ENCODE data around the gene LY6G6C.

GRCh38 chr6:31683591-31683990 lies 38.0 kb downstream of the LY6G6C start:
- TF ChIP-seq SIX5 (IDR thresholded peaks at IDR 0.05; ENCODE audit: low read depth, low read length, severe bottlenecking) (no peak), CTCF (IDR thresholded peaks at IDR 0.05 in 2 of 3, conservative IDR thresholded peaks at IDR 0.05 in 1 of 3; ENCODE audit: control insufficient read depth in 2 of 3, extremely low read depth in 1 of 3, insufficient read depth in 1 of 3, low read depth in 3 of 3, low read length in 3 of 3) (no peak), HDAC2 (IDR thresholded peaks at IDR 0.05) (no peak)

All from GM12878 (cell line).